Fibroblast of lung (primary cell): ENCODE results near the gene FNTB.

ENCODE experiments used
- CTCF ChIP-seq, 2 donors: IDR thresholded peaks in 1 of 2; conservative IDR thresholded peaks in 1 of 2; 1 replicate in 1 of 2; 2 replicates in 1 of 2; pipeline ENCODE4 v1.5.1; 2011 to 2012; ENCODE audit warnings: low read length in 2 of 2, control low read depth in 1 of 2, inconsistent platforms in 1 of 2, low read depth in 1 of 2, mild to moderate bottlenecking in 1 of 2
- EZH2 ChIP-seq: IDR thresholded peaks from 2 replicates; pipeline ENCODE4 v1.5.1; 2012; ENCODE audit warnings: low read length, control low read depth, mild to moderate bottlenecking; ENCODE audit errors: missing control alignments

DNA sequence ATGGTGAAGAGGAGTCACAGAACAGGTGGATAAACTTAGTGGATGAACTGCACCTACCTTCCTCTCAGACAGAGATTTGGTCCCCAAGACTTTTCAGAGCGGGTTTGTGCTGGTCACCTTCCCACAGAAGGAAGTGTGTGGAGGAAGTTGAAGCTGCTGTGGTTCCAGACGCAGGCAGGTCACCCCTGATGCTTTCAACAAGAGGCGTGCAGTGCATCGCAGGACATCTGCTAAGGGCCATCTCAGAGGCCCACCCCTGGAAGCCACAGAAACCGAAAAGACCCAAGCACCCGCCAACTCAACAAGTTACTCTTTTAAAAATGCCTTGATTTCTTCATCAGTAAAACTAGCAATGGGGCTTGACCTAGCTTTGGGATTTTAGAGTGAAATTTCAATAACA lies 43.1 kb upstream of the FNTB start:
- no peak for TF ChIP-seq CTCF (conservative IDR thresholded peaks at IDR 0.05 in 1 of 2, IDR thresholded peaks at IDR 0.05 in 1 of 2; ENCODE audit: low read depth in 1 of 2, low read length in 2 of 2)
- no peak for TF ChIP-seq EZH2
